Left ventricle myocardium inferior (tissue), 1 donor: ENCODE data around the gene TTLL5. TPM values are rescaled to one million over a fixed set of nuclear protein-coding genes. Genes with fewer than 3 reads are reported as not detected.

ENCODE experiments used
- DNase-seq: peaks from one replicate; pipeline ENCODE4 v3.0.0-alpha.2; 2020
- H3K27ac ChIP-seq: fragments of 200-600 bp; replicated peaks from 2 replicates; pipeline ENCODE4 v1.8.0; 2021
- H3K27me3 ChIP-seq: fragments of 200-600 bp; 2 replicates; pipeline ENCODE4 v1.8.0; 2021; ENCODE audit warnings: low read depth
- H3K36me3 ChIP-seq: fragments of 200-600 bp; 2 replicates; pipeline ENCODE4 v1.8.0; 2021
- H3K4me1 ChIP-seq: fragments of 200-600 bp; 2 replicates; pipeline ENCODE4 v1.8.0; 2021
- H3K4me3 ChIP-seq: fragments of 200-600 bp; 2 replicates; pipeline ENCODE4 v1.8.0; 2021; ENCODE audit warnings: mild to moderate bottlenecking, moderate library complexity
- H3K9me3 ChIP-seq: fragments of 200-600 bp; replicated peaks from 2 replicates; pipeline ENCODE4 v1.8.0; 2021
- intact Hi-C: fragments of 100-400 bp; cut with micrococcal nuclease; formaldehyde crosslinking; loops from one replicate; pipeline ENCODE4 v1.11.0; 2022
- total RNA-seq: library from RNA; stranded (reverse); fragmentation: NEBNext Ultra II Directional; extraction: Animal tissue kit (Norgen Biotek cat#: 25700); gene quantifications from one replicate; pipeline ENCODE4 v1.2.1, GENCODE V29; 2021
- TF ChIP-seq, protein P1 (sequence below): fragments of 200-600 bp; IDR thresholded peaks from 2 replicates; pipeline ENCODE4 v1.8.0; 2021; ENCODE audit warnings: antibody characterized with exemption, mild to moderate bottlenecking, borderline replicate concordance
- donor health status: DM: no; HTN: yes; CAD: no; lungs with severe emphysema.

Gene TTLL5
- total RNA-seq, 1 donor from 2014 or later, result 16.3 TPM

DNA sequence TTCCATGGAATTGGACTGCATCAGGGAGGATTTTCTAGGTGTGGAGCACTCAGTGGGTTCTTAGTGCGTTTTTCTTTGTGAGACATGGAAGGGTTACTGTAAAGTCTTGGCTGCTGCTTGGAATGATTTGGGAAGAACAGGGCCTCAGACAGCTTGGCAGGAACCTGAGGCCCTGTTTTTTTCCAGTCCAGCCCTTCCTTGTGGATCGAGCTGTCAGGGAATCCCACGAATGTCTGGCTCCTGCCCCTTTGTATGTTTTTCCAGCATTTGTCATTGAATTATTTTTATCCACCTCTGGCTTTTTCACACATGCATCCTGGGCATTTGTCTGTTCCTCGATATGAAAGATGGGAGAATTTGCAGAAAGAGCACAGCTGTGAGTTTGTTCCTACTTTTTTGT lies 162.3 kb downstream of the TTLL5 start:
- TF ChIP-seq, protein P1, sequence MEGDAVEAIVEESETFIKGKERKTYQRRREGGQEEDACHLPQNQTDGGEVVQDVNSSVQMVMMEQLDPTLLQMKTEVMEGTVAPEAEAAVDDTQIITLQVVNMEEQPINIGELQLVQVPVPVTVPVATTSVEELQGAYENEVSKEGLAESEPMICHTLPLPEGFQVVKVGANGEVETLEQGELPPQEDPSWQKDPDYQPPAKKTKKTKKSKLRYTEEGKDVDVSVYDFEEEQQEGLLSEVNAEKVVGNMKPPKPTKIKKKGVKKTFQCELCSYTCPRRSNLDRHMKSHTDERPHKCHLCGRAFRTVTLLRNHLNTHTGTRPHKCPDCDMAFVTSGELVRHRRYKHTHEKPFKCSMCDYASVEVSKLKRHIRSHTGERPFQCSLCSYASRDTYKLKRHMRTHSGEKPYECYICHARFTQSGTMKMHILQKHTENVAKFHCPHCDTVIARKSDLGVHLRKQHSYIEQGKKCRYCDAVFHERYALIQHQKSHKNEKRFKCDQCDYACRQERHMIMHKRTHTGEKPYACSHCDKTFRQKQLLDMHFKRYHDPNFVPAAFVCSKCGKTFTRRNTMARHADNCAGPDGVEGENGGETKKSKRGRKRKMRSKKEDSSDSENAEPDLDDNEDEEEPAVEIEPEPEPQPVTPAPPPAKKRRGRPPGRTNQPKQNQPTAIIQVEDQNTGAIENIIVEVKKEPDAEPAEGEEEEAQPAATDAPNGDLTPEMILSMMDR, result no peak
- no peak overlapping the region for H3K4me3 ChIP-seq
- intact Hi-C loops, result no loop called here
- no peak for DNase-seq
- H3K27ac ChIP-seq, result peak overlapping the region; percentile 46
- H3K36me3 ChIP-seq, result peaks cover 7% of the 10 kb centered on the region
- no peaks in the 10 kb centered on the region for H3K27me3 ChIP-seq
- H3K9me3 ChIP-seq, result no peaks in the 10 kb centered on the region
- H3K4me1 ChIP-seq, result peaks cover 43% of the 10 kb centered on the region

DNA sequence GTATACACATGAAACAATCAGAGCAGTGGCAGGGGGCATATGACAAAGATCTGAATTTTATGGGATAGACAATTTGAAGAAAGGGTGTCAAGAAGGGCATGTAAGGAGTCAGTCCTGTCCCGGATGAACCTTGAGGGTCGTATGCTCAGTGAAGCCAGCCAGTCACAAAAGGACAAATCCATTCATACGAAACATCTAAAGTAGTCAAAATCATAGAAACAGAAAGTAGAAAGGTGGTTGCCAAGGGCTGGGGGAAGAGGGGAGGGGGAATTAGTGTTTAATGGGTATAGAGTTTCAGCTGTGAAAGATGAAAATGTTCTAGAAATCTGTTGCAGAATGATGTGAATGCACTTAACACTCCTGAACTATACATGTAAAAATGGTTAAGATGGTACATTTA lies 163.3 kb downstream of the TTLL5 start:
- no peak for DNase-seq
- intact Hi-C loops, result no loop called here

DNA sequence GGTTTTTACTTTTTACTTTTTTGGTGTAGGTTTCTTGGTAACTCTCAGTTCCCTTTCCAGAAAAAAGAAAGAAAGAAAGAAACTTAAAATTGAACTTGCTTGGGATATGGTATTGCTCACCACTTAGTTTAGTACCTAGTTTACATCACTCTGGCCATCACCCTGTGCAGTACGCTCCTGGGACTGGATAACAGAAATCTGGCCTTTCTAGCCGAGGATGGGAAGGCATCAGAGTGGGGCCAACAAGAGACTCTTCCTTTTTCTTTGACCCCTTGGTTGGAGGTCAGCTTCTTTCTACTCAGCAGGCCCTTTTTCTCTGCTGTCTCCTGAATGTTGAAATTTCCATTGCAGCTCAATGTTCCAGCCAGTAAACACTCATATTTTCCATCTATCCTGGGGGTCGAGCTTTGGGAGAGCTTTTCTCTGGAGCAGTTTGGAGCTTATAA lies 164.1 kb downstream of the TTLL5 start:
- no peak for DNase-seq
- Histone ChIP-seq H3K27ac (peak overlapping the region; percentile 66), H3K4me3 (no peak overlapping the region), H3K4me1 (peaks cover 39% of the 10 kb centered on the region), H3K27me3 (no peaks in the 10 kb centered on the region), H3K36me3 (peaks cover 1% of the 10 kb centered on the region), H3K9me3 (no peaks in the 10 kb centered on the region)
- TF ChIP-seq, protein P1, result no peak
- intact Hi-C loops, result no loop called here

More for the DNA sequence above, 163.3 kb downstream of the TTLL5 start:
- H3K27me3 ChIP-seq, result no peaks in the 10 kb centered on the region
- peaks cover 43% of the 10 kb centered on the region for H3K4me1 ChIP-seq
- no peak overlapping the region for H3K4me3 ChIP-seq
- H3K9me3 ChIP-seq, result no peaks in the 10 kb centered on the region
- H3K36me3 ChIP-seq, result peaks cover 7% of the 10 kb centered on the region
- peak overlapping the region; percentile 66 for H3K27ac ChIP-seq
- TF ChIP-seq, protein P1, result no peak

DNA sequence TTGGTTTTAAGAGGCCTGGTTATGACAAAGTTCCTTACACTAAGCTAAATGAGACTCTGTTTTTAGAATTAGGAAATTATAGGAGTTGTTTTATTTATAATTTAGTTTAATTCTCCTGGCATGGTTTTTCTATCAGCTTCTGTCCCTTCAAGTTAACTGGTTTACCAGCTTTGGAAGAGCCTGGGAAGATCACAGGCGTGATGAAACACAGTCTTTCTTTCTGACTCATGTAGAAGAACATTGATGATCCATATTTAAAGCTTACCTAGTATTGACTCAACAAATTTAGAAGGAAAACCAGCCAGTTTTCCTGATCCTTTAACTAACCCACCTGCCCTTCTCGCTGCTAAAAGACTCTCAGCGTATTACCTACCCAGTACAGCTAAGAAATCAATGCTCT lies 165.6 kb downstream of the TTLL5 start:
- H3K36me3 ChIP-seq, result no peaks in the 10 kb centered on the region
- no peaks in the 10 kb centered on the region for H3K27me3 ChIP-seq
- no peak for DNase-seq
- H3K4me3 ChIP-seq, result no peak overlapping the region
- peaks cover 45% of the 10 kb centered on the region for H3K4me1 ChIP-seq
- no peaks in the 10 kb centered on the region for H3K9me3 ChIP-seq
- no peak overlapping the region for H3K27ac ChIP-seq
- intact Hi-C loops, result no loop called here
- TF ChIP-seq, protein P1, result no peak

DNA sequence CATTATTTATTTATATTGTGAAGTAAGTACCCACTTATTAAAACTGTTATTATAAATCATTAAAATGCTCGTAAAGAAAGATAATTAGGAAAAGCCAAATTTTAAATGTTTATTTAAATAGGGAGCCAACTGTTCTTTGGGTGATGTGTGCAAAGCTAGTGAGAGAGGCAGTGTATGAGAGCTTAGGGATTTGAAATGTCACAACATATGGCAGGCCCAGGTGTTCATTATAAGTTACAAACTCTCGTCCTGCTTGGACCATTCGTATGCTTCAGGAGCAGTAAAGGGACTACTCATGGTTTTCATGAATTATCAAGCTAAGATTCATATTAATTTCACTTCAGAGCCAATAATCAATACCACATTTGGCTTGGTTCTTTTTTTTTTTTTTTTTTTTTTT lies 166.3 kb downstream of the TTLL5 start:
- Histone ChIP-seq H3K27me3 (no peaks in the 10 kb centered on the region), H3K4me1 (peaks cover 52% of the 10 kb centered on the region), H3K9me3 (no peaks in the 10 kb centered on the region), H3K36me3 (no peaks in the 10 kb centered on the region), H3K4me3 (no peak overlapping the region), H3K27ac (no peak overlapping the region)
- DNase-seq, result no peak
- intact Hi-C loops, result no loop called here
- TF ChIP-seq, protein P1, result no peak
